Right lobe of liver (tissue), 6 donors: ENCODE results near the gene FBLN2. TPM values are rescaled to one million over a fixed set of nuclear protein-coding genes. Genes with fewer than 3 reads are reported as not detected.
"Not testable (repeated sequence)": the region's sequence is repeated elsewhere in the genome, so short reads cannot be mapped to it uniquely, and the experiment has no call there.

Source experiments
- ATAC-seq, 4 donors: fragments of 200-7000 bp; cut with Tn5 transposase; one replicate each; pipeline ENCODE4 v1.9.1; 2020; ENCODE audit warnings: mild to moderate bottlenecking in 4 of 4, moderate library complexity in 4 of 4
- DNase-seq, 3 donors: peaks; one replicate each; pipeline ENCODE4 v3.0.0-alpha.2; 2020
- H3K27ac ChIP-seq, 3 donors: fragments of 200-600 bp; one replicate each; pipeline ENCODE4 v1.8.0; 2022
- H3K27me3 ChIP-seq, 2 donors: fragments of 200-600 bp; one replicate each; pipeline ENCODE4 v1.8.0; 2022
- H3K36me3 ChIP-seq, 4 donors: fragments of 200-600 bp; sonication (generic) in 1 of 4; one replicate each; pipeline versions ENCODE4 v1.5.1 to v1.8.0; 2017 to 2022; ENCODE audit warnings: control low read depth in 1 of 4
- H3K4me1 ChIP-seq, 4 donors: fragments of 200-600 bp; sonication (generic) in 1 of 4; one replicate each; pipeline versions ENCODE4 v1.5.1 to v1.8.0; 2017 to 2022; ENCODE audit warnings: control low read depth in 1 of 4
- H3K4me3 ChIP-seq, 3 donors: fragments of 200-600 bp; one replicate each; pipeline ENCODE4 v1.8.0; 2022
- H3K9me3 ChIP-seq, 4 donors: fragments of 200-600 bp; sonication (generic) in 1 of 4; one replicate each; pipeline versions ENCODE4 v1.5.1 to v1.8.0; 2017 to 2022; ENCODE audit warnings: control low read depth in 1 of 4
- CTCF ChIP-seq, 4 donors: fragments of 200-600 bp in 3 of 4; fragments of 450-650 bp in 1 of 4; IDR thresholded peaks; one replicate each; pipeline versions ENCODE4 v1.5.1 to v1.8.0; 2016 to 2022; ENCODE audit warnings: antibody characterized with exemption in 4 of 4, mild to moderate bottlenecking in 2 of 4
- POLR2A ChIP-seq: fragments of 450-650 bp; IDR thresholded peaks from one replicate; pipeline ENCODE4 v1.6.1; 2017; ENCODE audit warnings: antibody characterized with exemption, mild to moderate bottlenecking
- WGBS: methylation state at CpG from one replicate; pipeline ENCODE4 v1.1.6; 2018; ENCODE audit warnings: low coverage, low lambda C conversion rate; ENCODE audit not compliant: insufficient coverage; ENCODE audit errors: missing lambda C conversion rate; 5-methylcytosine and 5-hydroxymethylcytosine counted together
- intact Hi-C, 2 donors: fragments of 100-400 bp; cut with DNase I; formaldehyde crosslinking; loops; one replicate each; pipeline versions ENCODE4 v1.11.2 to v1.14.1; 2022
- long read RNA-seq: library from polyadenylated mRNA; unstranded; transcript quantifications from one replicate; pipeline ENCODE4 v2.0.0, GENCODE V29; 2019
- total RNA-seq, 6 experiments: library from RNA; depleted of rRNA in 2 of 6; stranded (reverse); fragments of >200 nt in 2 of 6; fragmentation: NEBNext Ultra II Directional in 3 of 6; extraction: Animal tissue kit (Norgen Biotek cat#: 25700) in 3 of 6; gene quantifications; one replicate each; pipeline versions ENCODE4 v1.1.0 to v1.2.4, GENCODE V29; 2016 to 2023
- donor health status: DM: no; HTN: yes; CAD: no.
- donor health status: DM: no; HTN: no; CAD: no.
- donor health status: DM: no; HTN: no; CAD: no.
- donor health status: DM: no; HTN: yes; CAD: no.
- donor health status: DM: no; HTN: yes; CAD: no.

FBLN2 gene
- 1 to 10 TPM; 1.9 to 4.0 (median 2.7) TPM for total RNA-seq
- long read RNA-seq, result 0 reads

GRCh38 chr3:13548696-13549622 is at the start of gene FBLN2:
Gene FBLN2 (plus strand): TSS chr3:13549125. CDS start chr3:13570356, 21,231 bp downstream.
- Histone ChIP-seq H3K27me3 (peaks cover 0 to 19% of the 10 kb centered on the region in 2 donors), H3K4me1 (no peaks in the 10 kb centered on the region), H3K4me3 (no peak within 1 kb of the TSS), H3K9me3 (no peaks in the 10 kb centered on the region), H3K27ac (no peak within 1 kb of the TSS), H3K36me3 (no peaks in the 10 kb centered on the region)
- no peak for DNase-seq
- no CpG with 5 or more reads among the region's 107 CpGs for WGBS
- intact Hi-C loops, result no loop called here
- TF ChIP-seq POLR2A, result no peak
- TF ChIP-seq CTCF (IDR thresholded peaks at IDR 0.05), result no peak
- peak; percentile 38 to 70 (median 46) for ATAC-seq

- H3K4me1 ChIP-seq, ATAC-seq, H3K27me3 ChIP-seq, H3K36me3 ChIP-seq, H3K27ac ChIP-seq, H3K4me3 ChIP-seq, H3K9me3 ChIP-seq: not testable (repeated sequence)
- WGBS, result 93% methylated on average over 3 of the region's 11 CpGs
- intact Hi-C loops, result loop anchor here (5.0 kb wide), 1 partner anchor 148 kb away; no protein-coding TSS in a partner anchor
- peak in 1 of 3 donors; percentile 24 for DNase-seq
These were observed 49.7 kb upstream of the FBLN2 start for GRCh38 chr3:13499246-13499645.

GRCh38 chr3:13500133-13500885 is 48.6 kb upstream of the FBLN2 start:
- no peak overlapping the region for H3K4me3 ChIP-seq
- intact Hi-C loops, result no loop called here
- H3K27me3 ChIP-seq, result no peaks in the 10 kb centered on the region
- H3K27ac ChIP-seq, result no peak overlapping the region
- peak in 1 of 3 donors; percentile 44 for DNase-seq
- peak; percentile 12 to 37 (median 24) for ATAC-seq
- no peaks in the 10 kb centered on the region for H3K36me3 ChIP-seq
- TF ChIP-seq POLR2A (no peak), CTCF (IDR thresholded peaks at IDR 0.05) (peak in 3 of 4 donors; percentile 44 to 51 (median 47))
- 69% methylated on average over 2 of the region's 15 CpGs for WGBS
- H3K9me3 ChIP-seq, result no peaks in the 10 kb centered on the region
- H3K4me1 ChIP-seq, result peaks cover 0 to 4% (median 0%) of the 10 kb centered on the region in 4 donors

GRCh38 chr3:13501056-13501455 is 47.9 kb upstream of the FBLN2 start:
- Histone ChIP-seq H3K27me3 (no peaks in the 10 kb centered on the region), H3K9me3 (no peaks in the 10 kb centered on the region), H3K36me3 (no peaks in the 10 kb centered on the region), H3K27ac (no peak overlapping the region), H3K4me3 (no peak overlapping the region), H3K4me1 (peaks cover 0 to 4% (median 0%) of the 10 kb centered on the region in 4 donors)
- DNase-seq, result peak in 1 of 3 donors; percentile 38
- intact Hi-C loops, result no loop called here
- no peak for ATAC-seq
- 40% methylated on average over 1 of the region's 4 CpGs for WGBS
- TF ChIP-seq POLR2A (no peak), CTCF (IDR thresholded peaks at IDR 0.05) (no peak)
